ENCODE data around the gene OR10A3.

Gene OR10A3

GRCh38 chr11:7892059-7892699, 49.3 kb downstream of the OR10A3 start:
- DNase-seq (ENCODE audit: low read depth in 2 of 2): no peak

- no peak for DNase-seq (ENCODE audit: low read depth in 2 of 2)
These were observed 50.9 kb downstream of the OR10A3 start for GRCh38 chr11:7890417-7891172.

GRCh38 chr11:7889985-7890384, 51.5 kb downstream of the OR10A3 start:
- DNase-seq (ENCODE audit: low read depth in 2 of 2): no peak
